Neuronal stem cell (in vitro differentiated cells): ENCODE results near the gene ANTXR2.

Source experiments
- DNase-seq: peaks from one replicate; pipeline ENCODE4 v3.0.0-alpha.2; 2013; ENCODE audit warnings: low spot score
- H2AFZ ChIP-seq: one replicate; pipeline ENCODE4 v1.6.1; 2013; ENCODE audit warnings: mild to moderate bottlenecking, low read length, inconsistent platforms
- H2AK5ac ChIP-seq: 2 replicates; pipeline ENCODE4 v1.6.1; 2013; ENCODE audit warnings: low read depth, mild to moderate bottlenecking, inconsistent platforms, low read length, moderate library complexity, mixed read lengths
- H2BK120ac ChIP-seq: 2 replicates; pipeline ENCODE4 v1.6.1; 2013; ENCODE audit warnings: low read depth, mild to moderate bottlenecking, inconsistent platforms, low read length, moderate library complexity, mixed read lengths
- H2BK12ac ChIP-seq: one replicate; pipeline ENCODE4 v1.6.1; 2013; ENCODE audit warnings: low read length, inconsistent platforms
- H2BK15ac ChIP-seq: 2 replicates; pipeline ENCODE4 v1.6.1; 2013; ENCODE audit warnings: mild to moderate bottlenecking, low read length, inconsistent platforms, mixed read lengths
- H2BK5ac ChIP-seq: one replicate; pipeline ENCODE4 v1.6.1; 2013; ENCODE audit warnings: inconsistent platforms, mild to moderate bottlenecking, low read length, moderate library complexity
- H3K14ac ChIP-seq: one replicate; pipeline ENCODE4 v1.6.1; 2013; ENCODE audit warnings: low read length, inconsistent platforms
- H3K18ac ChIP-seq: 2 replicates; pipeline ENCODE4 v1.6.1; 2013; ENCODE audit warnings: low read length, inconsistent platforms
- H3K23ac ChIP-seq: 2 replicates; pipeline ENCODE4 v1.6.1; 2013; ENCODE audit warnings: low read depth, mild to moderate bottlenecking, mixed read lengths, low read length, inconsistent platforms; ENCODE audit not compliant: poor library complexity
- H3K27ac ChIP-seq: replicated peaks from 3 replicates; pipeline ENCODE4 v1.5.1; 2013; ENCODE audit warnings: low read length, inconsistent platforms
- H3K27me3 ChIP-seq, 3 experiments: 2 replicates each; pipeline ENCODE4 v1.6.1; 2013; ENCODE audit warnings: low read length in 3 of 3, mild to moderate bottlenecking in 2 of 3, inconsistent platforms in 1 of 3, low read depth in 1 of 3, mixed read lengths in 1 of 3, moderate library complexity in 1 of 3; ENCODE audit not compliant: control insufficient read depth in 3 of 3, insufficient read depth in 3 of 3
- H3K36me3 ChIP-seq, 2 donors: replicated peaks in 1 of 2; 2 replicates each; pipeline ENCODE4 v1.6.1; 2013; ENCODE audit warnings: low read length in 2 of 2; ENCODE audit not compliant: control insufficient read depth in 2 of 2, insufficient read depth in 2 of 2
- H3K4ac ChIP-seq: 2 replicates; pipeline ENCODE4 v1.6.1; 2013; ENCODE audit warnings: inconsistent platforms, mild to moderate bottlenecking, low read length, moderate library complexity
- H3K4me1 ChIP-seq, 2 donors: 1 replicate in 1 of 2; 2 replicates in 1 of 2; pipeline ENCODE4 v1.6.1; 2013; ENCODE audit warnings: low read length in 2 of 2, low read depth in 1 of 2; ENCODE audit not compliant: control insufficient read depth in 2 of 2, insufficient read depth in 1 of 2
- H3K4me2 ChIP-seq: one replicate; pipeline ENCODE4 v1.6.1; 2013; ENCODE audit warnings: mild to moderate bottlenecking, low read length, inconsistent platforms; ENCODE audit not compliant: insufficient read depth, poor library complexity, severe bottlenecking
- H3K4me3 ChIP-seq, 2 donors: 2 replicates each; pipeline ENCODE4 v1.5.1; 2013; ENCODE audit warnings: low read length in 2 of 2, mild to moderate bottlenecking in 2 of 2, inconsistent platforms in 1 of 2, moderate library complexity in 1 of 2
- H3K79me1 ChIP-seq: one replicate; pipeline ENCODE4 v1.6.1; 2013; ENCODE audit warnings: low read depth, mild to moderate bottlenecking, inconsistent platforms, low read length, moderate library complexity
- H3K9ac ChIP-seq: one replicate; pipeline ENCODE4 v1.6.1; 2013; ENCODE audit warnings: mild to moderate bottlenecking, low read depth, low read length, inconsistent platforms; ENCODE audit not compliant: poor library complexity
- H3K9me3 ChIP-seq, 2 donors: replicated peaks in 1 of 2; 2 replicates each; pipeline versions ENCODE3 to v1.6.1; 2013; ENCODE audit warnings: low read length in 2 of 2, mild to moderate bottlenecking in 2 of 2, inconsistent platforms in 1 of 2, low read depth in 1 of 2, mixed read lengths in 1 of 2, moderate library complexity in 1 of 2; ENCODE audit not compliant: control insufficient read depth in 2 of 2, insufficient read depth in 1 of 2
- H4K8ac ChIP-seq: one replicate; pipeline ENCODE4 v1.6.1; 2013; ENCODE audit warnings: low read depth, mild to moderate bottlenecking, inconsistent platforms, low read length, moderate library complexity
- H4K91ac ChIP-seq: one replicate; pipeline ENCODE4 v1.6.1; 2013; ENCODE audit warnings: low read length, low read depth, mild to moderate bottlenecking, inconsistent platforms; ENCODE audit not compliant: poor library complexity
- WGBS, 2 donors: extraction: QIAGEN DNeasy Blood & Tissue Kit; methylation state at CpG; one replicate each; pipeline ENCODE4 v1.1.7; 2013; ENCODE audit warnings: missing lambda C conversion rate in 2 of 2, mixed read lengths in 1 of 2; ENCODE audit not compliant: insufficient read length in 2 of 2, insufficient replicate concordance in 1 of 2; ENCODE audit errors: extremely low coverage in 2 of 2; 5-methylcytosine and 5-hydroxymethylcytosine counted together

ANTXR2 gene

GRCh38 chr4:80014531-80014930 lies 58.5 kb downstream of the ANTXR2 start:
- H2AK5ac ChIP-seq: no peak overlapping the region
- H3K27ac ChIP-seq: no peak overlapping the region
- H3K14ac ChIP-seq: no peak overlapping the region
- no peaks in the 10 kb centered on the region for H3K27me3 ChIP-seq
- H2BK5ac ChIP-seq: no peak overlapping the region
- no peak overlapping the region for H3K4ac ChIP-seq
- H4K91ac ChIP-seq: no peak overlapping the region
- no peak overlapping the region for H2BK12ac ChIP-seq
- no peak overlapping the region for H3K4me2 ChIP-seq
- H3K9me3 ChIP-seq: no peaks in the 10 kb centered on the region
- H3K36me3 ChIP-seq: peaks cover 0 to 51% of the 10 kb centered on the region in 2 donors
- H2BK120ac ChIP-seq: no peak overlapping the region
- H2AFZ ChIP-seq: no peak overlapping the region
- no peak overlapping the region for H2BK15ac ChIP-seq
- H3K4me1 ChIP-seq: no peaks in the 10 kb centered on the region
- H4K8ac ChIP-seq: no peak overlapping the region
- DNase-seq: no peak
- no peak overlapping the region for H3K9ac ChIP-seq
- no peak overlapping the region for H3K18ac ChIP-seq
- H3K23ac ChIP-seq: no peak overlapping the region
- no peak overlapping the region for H3K4me3 ChIP-seq
- no CpG with 5 or more reads among the region's 3 CpGs for WGBS, 2 donors
- H3K79me1 ChIP-seq: no peaks in the 10 kb centered on the region

DNA sequence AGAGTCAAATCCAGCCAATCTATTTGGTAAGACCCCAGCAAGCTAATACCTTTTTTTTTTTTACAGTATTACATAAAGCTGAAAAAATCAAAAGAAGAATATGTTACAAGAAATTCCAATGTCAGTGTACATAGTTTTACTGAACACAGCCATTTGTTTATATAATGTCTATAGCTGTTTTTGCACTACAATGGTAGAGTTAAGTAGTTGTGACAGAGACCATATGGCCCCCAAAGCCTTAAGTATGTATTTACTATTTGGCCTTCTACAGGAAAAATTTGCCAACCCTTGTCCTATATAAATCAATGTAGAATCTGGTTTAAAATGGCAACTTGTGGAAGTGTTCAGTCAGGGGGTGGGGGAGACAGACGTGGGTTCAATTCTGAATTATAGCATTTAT lies 60.7 kb downstream of the ANTXR2 start:
- Histone ChIP-seq H2AK5ac (no peak overlapping the region), H3K4me2 (no peak overlapping the region), H3K23ac (no peak overlapping the region), H3K27ac (no peak overlapping the region), H3K4me3 (no peak overlapping the region), H3K14ac (no peak overlapping the region), H3K4me1 (no peaks in the 10 kb centered on the region), H3K36me3 (peaks cover 0 to 50% of the 10 kb centered on the region in 2 donors), H2BK15ac (no peak overlapping the region), H4K8ac (no peak overlapping the region), H4K91ac (no peak overlapping the region), H2AFZ (no peak overlapping the region), H3K18ac (no peak overlapping the region), H3K79me1 (no peaks in the 10 kb centered on the region), H2BK12ac (no peak overlapping the region), H3K9ac (no peak overlapping the region), H3K4ac (no peak overlapping the region), H2BK120ac (no peak overlapping the region), H3K9me3 (no peaks in the 10 kb centered on the region), H3K27me3 (no peaks in the 10 kb centered on the region), H2BK5ac (no peak overlapping the region)
- DNase-seq: no peak
- no CpG with 5 or more reads among the region's 1 CpG for WGBS, 2 donors

DNA sequence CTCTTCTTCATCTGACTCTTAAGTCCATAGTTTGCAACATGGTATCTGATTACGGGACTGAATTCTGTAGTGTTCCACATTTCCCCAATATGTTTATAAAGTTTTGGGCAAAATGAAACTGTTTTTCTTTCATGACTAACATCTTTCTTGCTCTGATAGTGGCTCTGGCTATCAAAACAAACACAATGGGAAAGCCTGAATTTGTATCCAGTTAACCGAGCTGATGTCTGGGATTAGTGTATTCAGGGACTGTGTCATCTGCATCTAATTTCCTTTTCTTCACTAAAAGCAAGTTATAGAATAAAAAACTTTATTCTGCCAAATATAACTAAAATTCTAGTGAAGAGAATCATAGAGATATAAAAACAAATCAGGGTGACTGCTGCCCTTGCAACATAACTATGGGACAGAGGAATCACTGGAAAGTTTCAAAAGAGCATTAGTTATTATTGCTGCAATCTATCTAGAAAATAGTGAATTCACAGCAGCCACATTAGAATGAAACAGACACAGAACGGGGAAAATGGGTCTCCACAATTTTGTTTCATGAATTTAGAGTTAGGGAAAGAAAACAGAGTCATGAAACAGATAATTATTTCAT lies 61.3 kb downstream of the ANTXR2 start:
- H2AK5ac ChIP-seq: no peak overlapping the region
- H2BK15ac ChIP-seq: no peak overlapping the region
- H3K79me1 ChIP-seq: no peaks in the 10 kb centered on the region
- no peak for DNase-seq
- H3K14ac ChIP-seq: no peak overlapping the region
- no peak overlapping the region for H2BK5ac ChIP-seq
- no peak overlapping the region for H3K4me2 ChIP-seq
- no peak overlapping the region for H3K23ac ChIP-seq
- no peak overlapping the region for H3K4me3 ChIP-seq
- H3K9ac ChIP-seq: no peak overlapping the region
- no peak overlapping the region for H2BK120ac ChIP-seq
- no peak overlapping the region for H3K4ac ChIP-seq
- H3K4me1 ChIP-seq: no peaks in the 10 kb centered on the region
- H4K91ac ChIP-seq: no peak overlapping the region
- no peak overlapping the region for H2AFZ ChIP-seq
- H4K8ac ChIP-seq: no peak overlapping the region
- no CpG with 5 or more reads among the region's 3 CpGs for WGBS, 2 donors
- no peaks in the 10 kb centered on the region for H3K27me3 ChIP-seq
- peaks cover 0 to 50% of the 10 kb centered on the region in 2 donors for H3K36me3 ChIP-seq
- no peak overlapping the region for H2BK12ac ChIP-seq
- H3K9me3 ChIP-seq: no peaks in the 10 kb centered on the region
- H3K18ac ChIP-seq: no peak overlapping the region
- no peak overlapping the region for H3K27ac ChIP-seq

DNA sequence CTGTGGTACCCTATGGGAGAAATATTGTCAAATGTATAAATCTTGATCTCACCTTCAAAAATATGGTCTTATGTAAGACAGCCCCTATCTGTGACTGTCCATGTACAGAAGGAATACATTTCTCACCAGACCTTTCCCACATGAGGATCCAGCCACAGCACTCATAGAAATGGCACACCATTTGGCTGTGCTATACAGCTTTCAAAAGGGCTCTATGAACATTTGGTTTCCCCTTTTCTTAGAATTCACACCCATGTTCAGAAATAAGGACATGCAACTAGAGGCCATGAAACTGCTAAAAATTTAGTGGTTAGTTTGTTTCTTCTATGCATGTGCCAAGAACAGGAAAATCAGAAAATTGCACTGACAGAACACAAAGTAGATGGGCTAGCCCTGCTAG lies 62.7 kb downstream of the ANTXR2 start:
- Histone ChIP-seq H3K4me2 (no peak overlapping the region), H2BK12ac (no peak overlapping the region), H3K4ac (no peak overlapping the region), H3K9me3 (no peaks in the 10 kb centered on the region), H2BK120ac (no peak overlapping the region), H3K23ac (no peak overlapping the region), H4K8ac (no peak overlapping the region), H3K18ac (no peak overlapping the region), H2AFZ (no peak overlapping the region), H2BK15ac (no peak overlapping the region), H3K36me3 (peaks cover 0 to 48% of the 10 kb centered on the region in 2 donors), H3K9ac (no peak overlapping the region), H3K4me3 (no peak overlapping the region), H3K4me1 (no peaks in the 10 kb centered on the region), H3K14ac (no peak overlapping the region), H3K27me3 (no peaks in the 10 kb centered on the region), H3K27ac (no peak overlapping the region), H2AK5ac (no peak overlapping the region), H2BK5ac (no peak overlapping the region), H3K79me1 (no peaks in the 10 kb centered on the region), H4K91ac (no peak overlapping the region)
- DNase-seq: no peak
